SK-N-SH (cell line): Measurements from ENCODE around the gene CACFD1. TPM values are rescaled to one million over a fixed set of nuclear protein-coding genes. Genes with fewer than 3 reads are reported as not detected.

Source experiments
- CTCF ChIA-PET: fragments of 300-600, 350-600 bp; formaldehyde crosslinking; extraction: SDS; loops from one replicate; lab custom pipeline; 2021; lab: Yijun Ruan, JAX
- POLR2A ChIA-PET: fragments of 350-600 bp; sonication (Branson Sonifier 250); formaldehyde crosslinking; extraction: SDS; loops from one replicate; lab custom pipeline; 2020; ENCODE audit warnings: antibody characterized with exemption, inconsistent platforms; lab: Yijun Ruan, JAX
- DNase-seq: peaks from one replicate; pipeline ENCODE4 v3.0.0; 2012
- H2AFZ ChIP-seq: fragments of 200-600 bp; sonication (generic); 2 replicates; pipeline ENCODE4 v1.8.1; 2016; ENCODE audit warnings: antibody characterized with exemption, mild to moderate bottlenecking, low read depth
- H3F3A ChIP-seq: fragments of 200-600 bp; sonication (generic); replicated peaks from 2 replicates; pipeline ENCODE3; 2016; ENCODE audit warnings: antibody characterized with exemption, mild to moderate bottlenecking; ENCODE audit not compliant: insufficient read depth
- H3K27ac ChIP-seq, 2 experiments: fragments of 200-500 bp in 1 of 2; fragments of 200-600 bp in 1 of 2; sonication (Bioruptor generic) in 1 of 2; sonication (generic), shearing (Covaris generic) in 1 of 2; 2 replicates each; pipeline versions ENCODE4 v1.5.1 to v1.6.1; 2014 to 2016; ENCODE audit warnings: low read depth in 2 of 2, inconsistent platforms in 1 of 2, low read length in 1 of 2, mild to moderate bottlenecking in 1 of 2, mixed read lengths in 1 of 2
- H3K27me3 ChIP-seq: fragments of 200-600 bp; sonication (generic), shearing (Covaris generic); 2 replicates; pipeline ENCODE4 v1.6.1; 2016; ENCODE audit warnings: mixed run types; ENCODE audit not compliant: insufficient read depth
- H3K36me3 ChIP-seq, 2 experiments: fragments of 200-500 bp in 1 of 2; fragments of 200-600 bp in 1 of 2; sonication (Bioruptor generic) in 1 of 2; sonication (generic) in 1 of 2; replicated peaks in 1 of 2; 2 replicates each; pipeline versions ENCODE3 to v1.5.1; 2014 to 2016; ENCODE audit warnings: low read length in 1 of 2, mild to moderate bottlenecking in 1 of 2; ENCODE audit not compliant: insufficient read depth in 2 of 2, control insufficient read depth in 1 of 2
- H3K4me1 ChIP-seq, 2 experiments: fragments of 200-500 bp in 1 of 2; fragments of 200-600 bp in 1 of 2; sonication (Bioruptor generic) in 1 of 2; sonication (generic), shearing (Covaris generic) in 1 of 2; 2 replicates each; pipeline versions ENCODE4 v1.5.1 to v1.6.1; 2014 to 2016; ENCODE audit warnings: low read depth in 1 of 2, low read length in 1 of 2, mixed run types in 1 of 2; ENCODE audit not compliant: insufficient read depth in 2 of 2, control insufficient read depth in 1 of 2
- H3K4me2 ChIP-seq: fragments of 200-600 bp; sonication (generic), shearing (Covaris generic); 2 replicates; pipeline ENCODE4 v1.6.1; 2017; ENCODE audit warnings: mixed run types
- H3K4me3 ChIP-seq, 2 experiments: fragments of 200-500 bp in 1 of 2; fragments of 200-600 bp in 1 of 2; sonication (Bioruptor generic) in 1 of 2; sonication (generic), shearing (Covaris generic) in 1 of 2; 2 replicates each; pipeline versions ENCODE4 v1.5.1 to v1.8.1; 2014 to 2016; ENCODE audit warnings: low read depth in 2 of 2, inconsistent platforms in 1 of 2, low read length in 1 of 2, mild to moderate bottlenecking in 1 of 2, mixed read lengths in 1 of 2, moderate library complexity in 1 of 2
- H3K79me2 ChIP-seq: fragments of 200-600 bp; sonication (generic); 2 replicates; pipeline ENCODE4 v1.8.1; 2017; ENCODE audit warnings: mild to moderate bottlenecking; ENCODE audit not compliant: insufficient read depth
- H3K9ac ChIP-seq: fragments of 200-600 bp; sonication (generic); 2 replicates; pipeline ENCODE4 v1.6.1; 2017; ENCODE audit warnings: mixed run types
- H3K9me2 ChIP-seq: fragments of 200-600 bp; sonication (generic); 2 replicates; pipeline ENCODE4 v1.6.1; 2017; ENCODE audit warnings: mixed run types
- H3K9me3 ChIP-seq: fragments of 200-600 bp; sonication (generic); 2 replicates; pipeline ENCODE4 v1.6.1; 2017; ENCODE audit warnings: mixed run types, mild to moderate bottlenecking, moderate library complexity
- H4K20me1 ChIP-seq: fragments of 200-600 bp; sonication (generic); 2 replicates; pipeline ENCODE4 v1.6.1; 2017; ENCODE audit warnings: mild to moderate bottlenecking, mixed run types; ENCODE audit not compliant: insufficient read depth
- EP300 ChIP-seq, 2 experiments: IDR thresholded peaks; 2 replicates each; pipeline versions ENCODE4 v1.4.0 to v1.6.1; 2012; ENCODE audit warnings: borderline replicate concordance in 1 of 2, low read depth in 1 of 2, low read length in 1 of 2
- FOXJ3 ChIP-seq: sonication (generic); formaldehyde crosslinking; IDR thresholded peaks from 2 replicates; pipeline ENCODE4 v1.5.1; 2020; ENCODE audit warnings: mild to moderate bottlenecking, missing genetic modification reagents
- GABPA ChIP-seq: IDR thresholded peaks from 2 replicates; pipeline ENCODE4 v1.4.0; 2012; ENCODE audit warnings: low read depth, mild to moderate bottlenecking
- JUND ChIP-seq: IDR thresholded peaks from 2 replicates; pipeline ENCODE4 v1.4.0; 2012
- MEF2A ChIP-seq: IDR thresholded peaks from 2 replicates; pipeline ENCODE4 v1.4.0; 2012; ENCODE audit warnings: low read depth, borderline replicate concordance
- MXI1 ChIP-seq: IDR thresholded peaks from 2 replicates; pipeline ENCODE4 v1.6.1; 2012; ENCODE audit warnings: mild to moderate bottlenecking, low read depth, low read length, improper control_type of control experiment
- NFIC ChIP-seq: IDR thresholded peaks from 2 replicates; pipeline ENCODE4 v1.4.0; 2012; ENCODE audit warnings: borderline replicate concordance
- NRF1 ChIP-seq: IDR thresholded peaks from 2 replicates; pipeline ENCODE4 v1.6.1; 2012; ENCODE audit warnings: low read depth, mild to moderate bottlenecking, low read length
- POLR2AphosphoS5 ChIP-seq: IDR thresholded peaks from 2 replicates; pipeline ENCODE4 v1.6.1; 2012; ENCODE audit warnings: low read depth, low read length
- RAD21 ChIP-seq: IDR thresholded peaks from 2 replicates; pipeline ENCODE4 v1.6.1; 2012; ENCODE audit warnings: mild to moderate bottlenecking, low read length
- RFX5 ChIP-seq: IDR thresholded peaks from 2 replicates; pipeline ENCODE4 v1.6.1; 2012; ENCODE audit warnings: mild to moderate bottlenecking, improper control_type of control experiment, low read length
- RXRA ChIP-seq: IDR thresholded peaks from 2 replicates; pipeline ENCODE4 v1.4.0; 2012; ENCODE audit warnings: low read depth, mild to moderate bottlenecking, borderline replicate concordance
- TCF12 ChIP-seq: IDR thresholded peaks from 2 replicates; pipeline ENCODE4 v1.4.0; 2012
- TEAD4 ChIP-seq: IDR thresholded peaks from 2 replicates; pipeline ENCODE4 v1.4.0; 2012; ENCODE audit warnings: mild to moderate bottlenecking, borderline replicate concordance; ENCODE audit not compliant: insufficient read depth
- WGBS: methylation state at CpG from one replicate; pipeline ENCODE4 v1.1.6; 2017; ENCODE audit warnings: low lambda C conversion rate; 5-methylcytosine and 5-hydroxymethylcytosine counted together
- polyA plus RNA-seq, 3 experiments: library from polyadenylated mRNA; depleted of rRNA; stranded (reverse); fragments of >200 nt; gene quantifications; 2 replicates each; pipeline ENCODE4 v1.2.3, GENCODE V29; 2012
- TF ChIP-seq, protein P1 (sequence below): IDR thresholded peaks from 2 replicates; pipeline ENCODE4 v1.4.0; 2012; ENCODE audit warnings: low read depth
- TF ChIP-seq, protein P2 (sequence below): fragments of 200-600 bp; sonication (generic); IDR thresholded peaks from 2 replicates; pipeline ENCODE4 v1.6.1; 2017; ENCODE audit warnings: antibody characterized with exemption, mild to moderate bottlenecking, moderate library complexity
- TF ChIP-seq, protein P3 (sequence below): IDR thresholded peaks from 2 replicates; pipeline ENCODE4 v1.4.0; 2012; ENCODE audit warnings: low read depth, borderline replicate concordance
- TF ChIP-seq, protein P4 (sequence below): IDR thresholded peaks from 2 replicates; pipeline ENCODE4 v1.4.0; 2012; ENCODE audit warnings: low read depth, borderline replicate concordance

Gene CACFD1
- polyA plus RNA-seq, 1 of the 3 experiments (the other 2 are of a cell fraction): 16.8 TPM

DNA sequence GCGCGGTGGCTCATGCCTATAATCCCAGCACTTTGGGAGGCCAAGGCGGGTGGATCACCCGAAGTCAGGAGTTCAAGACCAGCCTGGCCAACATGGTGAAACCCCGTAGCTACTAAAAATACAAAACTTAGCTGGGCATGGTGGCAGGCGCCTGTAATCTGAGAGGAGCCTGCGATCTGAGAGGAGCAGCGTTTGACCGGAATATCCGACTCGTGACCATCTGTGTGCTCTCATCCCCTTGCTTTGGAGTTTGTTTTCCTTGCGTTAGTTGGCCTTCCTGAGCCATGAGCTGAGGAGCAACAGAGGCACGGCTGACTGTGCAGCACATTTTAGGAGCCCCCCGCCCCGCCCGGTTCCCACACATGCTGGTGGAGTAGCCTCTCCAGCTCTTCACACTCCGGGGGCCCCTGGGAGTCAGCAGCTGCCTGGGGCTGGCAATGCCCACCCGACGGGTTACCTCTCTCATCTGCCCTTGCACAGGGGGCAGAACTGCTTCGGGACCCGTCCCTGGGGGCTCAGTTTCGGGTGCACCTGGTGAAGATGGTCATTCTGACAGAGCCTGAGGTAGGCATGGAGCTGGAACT lies 34.6 kb upstream of the CACFD1 start:
- POLR2A ChIA-PET: no interaction called here
- CTCF ChIA-PET: interaction anchor here (1.6 kb wide), 1 partner anchor 28 kb away, joined by 4 read pairs; no protein-coding TSS in a partner anchor
- 92% methylated on average over 12 of the region's 22 CpGs for WGBS

DNA sequence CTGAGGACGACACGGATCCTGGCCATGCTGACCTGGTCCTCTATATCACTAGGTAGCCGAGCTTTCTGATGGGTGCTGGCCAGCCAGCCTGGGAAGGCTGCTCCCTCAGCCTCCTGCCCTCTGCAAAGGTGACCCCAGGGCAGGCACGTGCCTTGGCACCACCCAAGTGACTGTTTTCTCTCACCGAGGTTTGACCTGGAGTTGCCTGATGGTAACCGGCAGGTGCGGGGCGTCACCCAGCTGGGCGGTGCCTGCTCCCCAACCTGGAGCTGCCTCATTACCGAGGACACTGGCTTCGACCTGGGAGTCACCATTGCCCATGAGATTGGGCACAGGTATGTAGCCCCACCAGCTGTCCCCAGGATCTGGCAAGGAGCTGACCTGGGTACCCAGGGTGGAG lies 33.8 kb upstream of the CACFD1 start:
- Histone ChIP-seq H4K20me1 (no peaks in the 10 kb centered on the region), H3K27ac (no peak overlapping the region), H3K4me3 (no peak overlapping the region), H3K79me2 (no peaks in the 10 kb centered on the region), H3K4me1 (no peaks in the 10 kb centered on the region; a peak in 1 of 4 replicates), H2AFZ (no peak overlapping the region), H3K9me3 (no peaks in the 10 kb centered on the region), H3K27me3 (no peaks in the 10 kb centered on the region), H3F3A (no peaks in the 10 kb centered on the region), H3K9ac (no peak overlapping the region), H3K4me2 (no peak overlapping the region), H3K36me3 (no peaks in the 10 kb centered on the region), H3K9me2 (no peaks in the 10 kb centered on the region)
- WGBS: 90% methylated on average over 6 of the region's 11 CpGs
- no peak for TF ChIP-seq RFX5
- TF ChIP-seq, protein P1, sequence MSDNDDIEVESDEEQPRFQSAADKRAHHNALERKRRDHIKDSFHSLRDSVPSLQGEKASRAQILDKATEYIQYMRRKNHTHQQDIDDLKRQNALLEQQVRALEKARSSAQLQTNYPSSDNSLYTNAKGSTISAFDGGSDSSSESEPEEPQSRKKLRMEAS: no peak
- TF ChIP-seq RXRA: no peak
- TF ChIP-seq, protein P2, sequence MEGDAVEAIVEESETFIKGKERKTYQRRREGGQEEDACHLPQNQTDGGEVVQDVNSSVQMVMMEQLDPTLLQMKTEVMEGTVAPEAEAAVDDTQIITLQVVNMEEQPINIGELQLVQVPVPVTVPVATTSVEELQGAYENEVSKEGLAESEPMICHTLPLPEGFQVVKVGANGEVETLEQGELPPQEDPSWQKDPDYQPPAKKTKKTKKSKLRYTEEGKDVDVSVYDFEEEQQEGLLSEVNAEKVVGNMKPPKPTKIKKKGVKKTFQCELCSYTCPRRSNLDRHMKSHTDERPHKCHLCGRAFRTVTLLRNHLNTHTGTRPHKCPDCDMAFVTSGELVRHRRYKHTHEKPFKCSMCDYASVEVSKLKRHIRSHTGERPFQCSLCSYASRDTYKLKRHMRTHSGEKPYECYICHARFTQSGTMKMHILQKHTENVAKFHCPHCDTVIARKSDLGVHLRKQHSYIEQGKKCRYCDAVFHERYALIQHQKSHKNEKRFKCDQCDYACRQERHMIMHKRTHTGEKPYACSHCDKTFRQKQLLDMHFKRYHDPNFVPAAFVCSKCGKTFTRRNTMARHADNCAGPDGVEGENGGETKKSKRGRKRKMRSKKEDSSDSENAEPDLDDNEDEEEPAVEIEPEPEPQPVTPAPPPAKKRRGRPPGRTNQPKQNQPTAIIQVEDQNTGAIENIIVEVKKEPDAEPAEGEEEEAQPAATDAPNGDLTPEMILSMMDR: no peak
- no peak for TF ChIP-seq TEAD4
- TF ChIP-seq JUND: no peak
- no peak for TF ChIP-seq GABPA
- TF ChIP-seq NFIC: no peak
- TF ChIP-seq MEF2A: no peak
- TF ChIP-seq FOXJ3 (CRISPR knock-in tag): no peak
- TF ChIP-seq, protein P3, sequence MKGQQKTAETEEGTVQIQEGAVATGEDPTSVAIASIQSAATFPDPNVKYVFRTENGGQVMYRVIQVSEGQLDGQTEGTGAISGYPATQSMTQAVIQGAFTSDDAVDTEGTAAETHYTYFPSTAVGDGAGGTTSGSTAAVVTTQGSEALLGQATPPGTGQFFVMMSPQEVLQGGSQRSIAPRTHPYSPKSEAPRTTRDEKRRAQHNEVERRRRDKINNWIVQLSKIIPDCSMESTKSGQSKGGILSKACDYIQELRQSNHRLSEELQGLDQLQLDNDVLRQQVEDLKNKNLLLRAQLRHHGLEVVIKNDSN: no peak
- TF ChIP-seq, protein P4, sequence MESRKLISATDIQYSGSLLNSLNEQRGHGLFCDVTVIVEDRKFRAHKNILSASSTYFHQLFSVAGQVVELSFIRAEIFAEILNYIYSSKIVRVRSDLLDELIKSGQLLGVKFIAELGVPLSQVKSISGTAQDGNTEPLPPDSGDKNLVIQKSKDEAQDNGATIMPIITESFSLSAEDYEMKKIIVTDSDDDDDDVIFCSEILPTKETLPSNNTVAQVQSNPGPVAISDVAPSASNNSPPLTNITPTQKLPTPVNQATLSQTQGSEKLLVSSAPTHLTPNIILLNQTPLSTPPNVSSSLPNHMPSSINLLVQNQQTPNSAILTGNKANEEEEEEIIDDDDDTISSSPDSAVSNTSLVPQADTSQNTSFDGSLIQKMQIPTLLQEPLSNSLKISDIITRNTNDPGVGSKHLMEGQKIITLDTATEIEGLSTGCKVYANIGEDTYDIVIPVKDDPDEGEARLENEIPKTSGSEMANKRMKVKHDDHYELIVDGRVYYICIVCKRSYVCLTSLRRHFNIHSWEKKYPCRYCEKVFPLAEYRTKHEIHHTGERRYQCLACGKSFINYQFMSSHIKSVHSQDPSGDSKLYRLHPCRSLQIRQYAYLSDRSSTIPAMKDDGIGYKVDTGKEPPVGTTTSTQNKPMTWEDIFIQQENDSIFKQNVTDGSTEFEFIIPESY: no peak
- POLR2A ChIA-PET: no interaction called here
- CTCF ChIA-PET: interaction anchor here (1.6 kb wide), 1 partner anchor 29 kb away, joined by 4 read pairs; no protein-coding TSS in a partner anchor
- DNase-seq: no peak

More for the DNA sequence above, 34.6 kb upstream of the CACFD1 start:
- H2AFZ ChIP-seq: no peak overlapping the region
- no peak overlapping the region for H3K27ac ChIP-seq
- no peaks in the 10 kb centered on the region for H3K79me2 ChIP-seq
- no peaks in the 10 kb centered on the region; a peak in 1 of 4 replicates for H3K4me1 ChIP-seq
- no peaks in the 10 kb centered on the region for H3F3A ChIP-seq
- H3K9me2 ChIP-seq: no peaks in the 10 kb centered on the region
- no peaks in the 10 kb centered on the region for H3K27me3 ChIP-seq
- no peak for DNase-seq
- no peaks in the 10 kb centered on the region for H3K36me3 ChIP-seq
- no peak for TF ChIP-seq GABPA
- no peak for TF ChIP-seq MEF2A
- no peak for TF ChIP-seq TEAD4
- no peak for TF ChIP-seq TCF12
- TF ChIP-seq NRF1: no peak
- TF ChIP-seq RAD21: no peak
- TF ChIP-seq EP300 (IDR thresholded peaks at IDR 0.05; ENCODE audit: borderline replicate concordance in 1 of 2, low read depth in 1 of 2, low read length in 1 of 2): no peak
- no peak for TF ChIP-seq POLR2AphosphoS5
- TF ChIP-seq MXI1: no peak
- H3K4me2 ChIP-seq: no peak overlapping the region
- H4K20me1 ChIP-seq: no peaks in the 10 kb centered on the region
- H3K9me3 ChIP-seq: no peaks in the 10 kb centered on the region
- H3K9ac ChIP-seq: no peak overlapping the region
- no peak overlapping the region for H3K4me3 ChIP-seq
